B cell (primary cell): ENCODE results near the gene OR10R2.

Experiments used
- EZH2 ChIP-seq: IDR thresholded peaks from 2 replicates; pipeline ENCODE4 v1.6.1; 2012; ENCODE audit warnings: borderline replicate concordance, low read depth, mild to moderate bottlenecking, moderate library complexity, low read length; ENCODE audit not compliant: insufficient read depth, poor library complexity, severe bottlenecking
- TF ChIP-seq, protein P1 (sequence below): fragments of 200-600 bp; IDR thresholded peaks from one replicate; pipeline ENCODE4 v1.8.0; 2022; ENCODE audit warnings: antibody characterized with exemption, mild to moderate bottlenecking

DNA sequence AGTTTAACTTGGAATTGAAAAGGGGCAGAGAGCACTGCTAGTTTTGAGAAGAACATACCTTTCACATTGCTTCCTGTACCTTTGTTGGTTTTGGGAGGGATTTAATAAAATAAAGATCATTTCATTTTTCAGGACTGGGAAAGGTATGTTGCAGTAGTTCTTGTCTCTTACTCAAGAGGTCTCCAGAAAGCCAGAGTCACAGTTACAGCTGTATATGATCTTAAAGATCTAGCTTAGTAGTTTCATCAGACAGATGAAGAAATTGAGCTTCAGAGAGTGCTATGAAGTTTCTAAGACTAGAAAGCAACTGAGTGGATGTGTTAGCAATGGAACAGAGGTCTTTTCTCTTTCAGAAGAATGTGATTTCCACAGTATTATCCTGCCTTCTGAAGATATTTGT, 47.0 kb upstream of the OR10R2 start:
- TF ChIP-seq, protein P1, sequence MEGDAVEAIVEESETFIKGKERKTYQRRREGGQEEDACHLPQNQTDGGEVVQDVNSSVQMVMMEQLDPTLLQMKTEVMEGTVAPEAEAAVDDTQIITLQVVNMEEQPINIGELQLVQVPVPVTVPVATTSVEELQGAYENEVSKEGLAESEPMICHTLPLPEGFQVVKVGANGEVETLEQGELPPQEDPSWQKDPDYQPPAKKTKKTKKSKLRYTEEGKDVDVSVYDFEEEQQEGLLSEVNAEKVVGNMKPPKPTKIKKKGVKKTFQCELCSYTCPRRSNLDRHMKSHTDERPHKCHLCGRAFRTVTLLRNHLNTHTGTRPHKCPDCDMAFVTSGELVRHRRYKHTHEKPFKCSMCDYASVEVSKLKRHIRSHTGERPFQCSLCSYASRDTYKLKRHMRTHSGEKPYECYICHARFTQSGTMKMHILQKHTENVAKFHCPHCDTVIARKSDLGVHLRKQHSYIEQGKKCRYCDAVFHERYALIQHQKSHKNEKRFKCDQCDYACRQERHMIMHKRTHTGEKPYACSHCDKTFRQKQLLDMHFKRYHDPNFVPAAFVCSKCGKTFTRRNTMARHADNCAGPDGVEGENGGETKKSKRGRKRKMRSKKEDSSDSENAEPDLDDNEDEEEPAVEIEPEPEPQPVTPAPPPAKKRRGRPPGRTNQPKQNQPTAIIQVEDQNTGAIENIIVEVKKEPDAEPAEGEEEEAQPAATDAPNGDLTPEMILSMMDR, result no peak
- no peak for TF ChIP-seq EZH2
